Measurements from ENCODE around the gene KLK10.

Gene KLK10

GRCh38 chr19:50967929-50968715, 51.4 kb downstream of the KLK10 start:
- no peak for DNase-seq (ENCODE audit: low spot score)

- DNase-seq (ENCODE audit: low spot score) = no peak
Measured at GRCh38 chr19:50964266-50964665, 55.2 kb downstream of the KLK10 start.

- no peak for DNase-seq (ENCODE audit: low spot score)
Measured at GRCh38 chr19:50963381-50963780, 56.1 kb downstream of the KLK10 start.
